Bladder microvascular endothelial cell (primary cell): Measurements from ENCODE around the gene C2CD5. TPM values are rescaled to one million over a fixed set of nuclear protein-coding genes. Genes with fewer than 3 reads are reported as not detected.

Source experiments
- total RNA-seq: library from RNA; depleted of rRNA; stranded (reverse); fragments of >200 nt; gene quantifications from 2 replicates; pipeline ENCODE4 v1.2.3, GENCODE V29; 2014

The C2CD5 gene
- total RNA-seq, result 12.8 and 19.4 TPM in 2 replicates

GRCh38 chr12:22544038-22544979, at the start of gene C2CD5:
Gene C2CD5, minus strand, starts transcription at chr12:22544542. Its CDS starts 392 bp downstream, at chr12:22544150.

Other genes starting within 250 kb of the C2CD5 start
- 0.06 TPM in 1 of 2 replicates, not detected in the other for gene ST8SIA1, start 209.8 kb downstream of the C2CD5 start, total RNA-seq
- 17.0 and 69.3 TPM in 2 replicates for gene ETNK1, start 80.6 kb upstream of the C2CD5 start, total RNA-seq